Measurements from ENCODE around the gene NADSYN1. TPM values are rescaled to one million over a fixed set of nuclear protein-coding genes. Genes with fewer than 3 reads are reported as not detected.

Gene NADSYN1
- total RNA-seq, 2 donors from 2014 or later = 133 to 178 TPM

DNA sequence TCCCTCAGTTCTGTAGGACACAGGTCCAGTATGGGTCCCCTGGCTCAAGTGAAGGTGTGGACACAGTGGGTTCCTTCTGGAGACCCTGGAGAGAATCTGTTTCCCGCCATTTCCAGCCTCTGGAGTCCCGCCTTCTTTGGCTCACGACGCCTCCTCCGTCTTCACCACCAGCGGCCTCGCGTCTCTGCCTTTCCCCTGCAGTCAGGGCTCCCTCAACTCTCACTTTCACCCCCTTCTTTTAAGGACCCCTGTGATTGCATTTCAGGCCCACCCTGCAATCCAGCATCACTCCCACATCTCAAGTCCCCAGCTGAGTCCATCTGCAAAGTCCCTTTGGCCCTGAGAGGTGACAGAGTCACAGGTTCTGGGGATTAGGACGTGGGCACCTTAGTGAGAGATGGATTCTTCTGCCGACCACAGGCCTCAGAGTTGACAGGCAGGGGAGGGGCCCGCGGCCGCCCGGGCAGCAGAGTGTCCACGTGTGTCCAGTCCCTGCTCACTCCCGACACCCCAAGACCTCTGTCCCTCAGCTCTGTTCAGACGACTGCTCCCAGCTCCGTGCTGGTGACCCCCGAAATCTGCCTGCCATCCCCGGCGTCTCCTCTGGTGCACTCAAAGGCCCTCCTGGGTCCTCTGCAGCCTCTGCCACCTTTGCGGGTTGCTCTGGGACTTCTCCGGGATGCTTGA, 37.2 kb downstream of the NADSYN1 start:
- intact Hi-C loops (cut with DNase I) = no loop called here
- no peak overlapping the region for H3K4me3 ChIP-seq
- H3K9me3 ChIP-seq = no peaks in the 10 kb centered on the region
- H3K36me3 ChIP-seq = no peaks in the 10 kb centered on the region
- no peak for DNase-seq
- TF ChIP-seq, protein P1, sequence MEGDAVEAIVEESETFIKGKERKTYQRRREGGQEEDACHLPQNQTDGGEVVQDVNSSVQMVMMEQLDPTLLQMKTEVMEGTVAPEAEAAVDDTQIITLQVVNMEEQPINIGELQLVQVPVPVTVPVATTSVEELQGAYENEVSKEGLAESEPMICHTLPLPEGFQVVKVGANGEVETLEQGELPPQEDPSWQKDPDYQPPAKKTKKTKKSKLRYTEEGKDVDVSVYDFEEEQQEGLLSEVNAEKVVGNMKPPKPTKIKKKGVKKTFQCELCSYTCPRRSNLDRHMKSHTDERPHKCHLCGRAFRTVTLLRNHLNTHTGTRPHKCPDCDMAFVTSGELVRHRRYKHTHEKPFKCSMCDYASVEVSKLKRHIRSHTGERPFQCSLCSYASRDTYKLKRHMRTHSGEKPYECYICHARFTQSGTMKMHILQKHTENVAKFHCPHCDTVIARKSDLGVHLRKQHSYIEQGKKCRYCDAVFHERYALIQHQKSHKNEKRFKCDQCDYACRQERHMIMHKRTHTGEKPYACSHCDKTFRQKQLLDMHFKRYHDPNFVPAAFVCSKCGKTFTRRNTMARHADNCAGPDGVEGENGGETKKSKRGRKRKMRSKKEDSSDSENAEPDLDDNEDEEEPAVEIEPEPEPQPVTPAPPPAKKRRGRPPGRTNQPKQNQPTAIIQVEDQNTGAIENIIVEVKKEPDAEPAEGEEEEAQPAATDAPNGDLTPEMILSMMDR (IDR thresholded peaks at IDR 0.05) = no peak
- no peak overlapping the region for H3K27ac ChIP-seq
- H3K27me3 ChIP-seq = no peaks in the 10 kb centered on the region
- no peak overlapping the region for H3K9ac ChIP-seq (ENCODE audit: low read depth in 2 of 2, low read length in 2 of 2)
- no peaks in the 10 kb centered on the region for H3K4me1 ChIP-seq

DNA sequence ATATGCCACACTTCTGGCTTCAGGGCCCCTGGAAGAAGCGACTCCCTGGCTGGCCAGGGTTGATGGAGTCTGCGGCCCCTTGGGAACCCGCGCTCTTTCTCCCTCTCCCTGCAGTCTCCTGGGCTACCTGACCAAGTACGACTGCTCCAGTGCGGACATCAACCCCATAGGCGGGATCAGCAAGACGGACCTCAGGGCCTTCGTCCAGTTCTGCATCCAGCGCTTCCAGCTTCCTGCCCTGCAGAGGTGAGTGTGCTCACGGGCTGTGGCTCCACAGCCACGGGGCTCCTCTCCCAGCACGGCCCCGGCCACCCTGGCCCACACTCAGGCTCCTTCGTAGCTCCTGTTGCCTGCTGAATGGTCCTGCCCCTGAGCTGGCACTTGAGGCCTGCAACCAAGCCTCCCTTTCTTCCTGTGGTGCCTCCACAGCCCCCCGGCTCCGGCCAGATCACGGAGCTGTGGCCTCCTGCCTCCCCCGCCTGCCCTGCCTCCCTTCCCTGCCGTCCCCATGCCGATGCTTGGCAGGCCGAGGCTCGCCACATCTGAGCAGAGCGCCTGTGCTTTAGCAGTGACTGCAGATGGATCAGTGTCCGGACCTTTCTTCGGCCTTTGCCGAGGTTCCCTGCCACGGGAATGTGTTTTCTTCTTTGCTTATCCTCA, 37.9 kb downstream of the NADSYN1 start:
- no peak for DNase-seq
- H3K4me3 ChIP-seq = no peak overlapping the region
- no peaks in the 10 kb centered on the region for H3K9me3 ChIP-seq
- H3K9ac ChIP-seq (ENCODE audit: low read depth in 2 of 2, low read length in 2 of 2) = no peak overlapping the region
- TF ChIP-seq, protein P1 (IDR thresholded peaks at IDR 0.05) = no peak
- H3K4me1 ChIP-seq = no peaks in the 10 kb centered on the region
- no peak overlapping the region for H3K27ac ChIP-seq
- H3K36me3 ChIP-seq = no peaks in the 10 kb centered on the region
- intact Hi-C loops (cut with DNase I) = no loop called here
- H3K27me3 ChIP-seq = no peaks in the 10 kb centered on the region

- TF ChIP-seq, protein P1 (IDR thresholded peaks at IDR 0.05) = no peak
- Histone ChIP-seq H3K4me3 (no peak overlapping the region), H3K9ac (ENCODE audit: low read depth in 2 of 2, low read length in 2 of 2) (no peak overlapping the region), H3K4me1 (no peaks in the 10 kb centered on the region), H3K27ac (no peak overlapping the region), H3K36me3 (no peaks in the 10 kb centered on the region), H3K27me3 (no peaks in the 10 kb centered on the region), H3K9me3 (no peaks in the 10 kb centered on the region)
- intact Hi-C loops (cut with DNase I) = no loop called here
- peak; percentile 12 for DNase-seq
Observed at GRCh38 chr11:71491531-71491930, 38.5 kb downstream of the NADSYN1 start.

DNA sequence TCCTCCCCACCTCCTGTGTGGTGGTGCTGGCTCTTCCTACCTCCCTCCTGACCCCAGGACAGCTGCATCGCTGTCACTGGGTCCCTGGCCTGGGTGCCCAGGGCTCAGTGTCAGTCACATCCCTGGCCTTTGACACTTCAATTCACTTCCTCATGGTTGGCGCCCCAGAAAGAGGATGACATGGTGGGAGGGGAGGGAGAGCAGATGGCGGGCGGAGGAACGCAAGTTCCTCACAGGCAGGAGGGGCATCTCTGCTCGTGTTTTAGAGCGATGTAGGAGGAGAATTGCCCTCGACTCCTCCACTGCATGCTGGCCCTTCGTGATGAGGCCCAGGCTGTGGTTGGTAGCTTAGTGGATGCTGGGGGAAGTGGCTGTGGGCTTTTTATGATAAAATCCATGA, 38.9 kb downstream of the NADSYN1 start:
- no peak overlapping the region for H3K9ac ChIP-seq (ENCODE audit: low read depth in 2 of 2, low read length in 2 of 2)
- H3K27ac ChIP-seq = no peak overlapping the region
- H3K4me1 ChIP-seq = no peaks in the 10 kb centered on the region
- no peaks in the 10 kb centered on the region for H3K27me3 ChIP-seq
- intact Hi-C loops (cut with DNase I) = no loop called here
- peaks cover 2% of the 10 kb centered on the region for H3K36me3 ChIP-seq
- H3K9me3 ChIP-seq = no peaks in the 10 kb centered on the region
- TF ChIP-seq, protein P1 (IDR thresholded peaks at IDR 0.05) = no peak
- H3K4me3 ChIP-seq = no peak overlapping the region
- no peak for DNase-seq

DNA sequence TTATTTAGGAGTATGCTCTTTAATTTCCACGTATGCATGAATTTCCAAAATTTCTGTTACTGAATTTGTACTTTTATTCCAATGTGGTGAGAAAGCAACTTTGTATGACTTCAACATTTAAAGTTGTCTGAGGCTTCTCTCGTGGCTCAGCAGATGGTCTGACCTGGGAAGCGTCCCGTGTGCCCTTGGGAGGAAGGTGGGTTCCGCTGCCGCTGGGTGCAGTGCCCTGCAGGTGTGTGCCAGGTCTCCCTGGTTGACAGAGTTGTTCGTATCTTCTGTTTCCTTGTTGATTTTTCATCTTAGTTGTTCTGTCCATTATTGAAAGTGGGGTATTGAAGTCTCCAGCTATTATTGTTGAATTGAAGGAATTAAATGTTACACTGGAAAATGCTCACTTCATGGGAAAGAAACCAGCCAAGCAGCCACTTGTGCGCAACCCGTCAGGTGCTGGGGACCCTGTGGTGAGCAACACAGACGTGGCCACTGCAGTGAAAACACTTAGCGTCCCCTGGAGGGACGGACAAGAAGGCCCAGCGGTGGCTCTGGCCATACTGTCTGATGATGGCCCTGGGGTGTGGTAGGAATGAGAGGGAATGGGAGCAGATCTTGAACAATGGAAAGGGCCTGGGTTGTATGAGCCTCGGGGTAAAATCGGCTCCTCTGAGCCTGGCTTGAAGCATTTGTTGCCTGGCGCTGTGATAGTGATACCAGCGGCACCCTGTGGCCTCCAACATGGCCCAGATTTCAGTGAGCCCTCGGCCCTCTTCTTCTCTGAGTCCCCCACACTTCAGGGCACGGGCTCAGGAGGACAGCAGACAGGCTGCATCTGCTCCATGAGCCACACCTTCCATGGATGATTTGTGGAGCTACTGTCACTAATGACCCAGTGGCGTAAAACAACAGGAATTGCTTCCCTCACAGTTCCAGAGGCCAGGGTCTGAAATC, 42.6 kb downstream of the NADSYN1 start:
- peak; percentile 9 for DNase-seq
- Histone ChIP-seq H3K4me1 (no peaks in the 10 kb centered on the region), H3K27ac (no peak overlapping the region), H3K27me3 (no peaks in the 10 kb centered on the region), H3K36me3 (peaks cover 14% of the 10 kb centered on the region), H3K4me3 (no peak overlapping the region), H3K9me3 (no peaks in the 10 kb centered on the region), H3K9ac (ENCODE audit: low read depth in 2 of 2, low read length in 2 of 2) (no peak overlapping the region)
- intact Hi-C loops (cut with DNase I) = no loop called here
- TF ChIP-seq, protein P1 (IDR thresholded peaks at IDR 0.05) = no peak
